HG03520 (cell line): Measurements from ENCODE around the gene CD84.
"Not testable (repeated sequence)": the region's sequence is repeated elsewhere in the genome, so short reads cannot be mapped to it uniquely, and the experiment has no call there.

Experiments
- ATAC-seq: cut with Tn5 transposase; IDR thresholded peaks from one replicate; pipeline ENCODE4 v1.9.1; 2021; ENCODE audit warnings: mild to moderate bottlenecking, moderate library complexity; ENCODE audit not compliant: unreplicated experiment

Gene CD84

GRCh38 chr1:160544647-160545046, 34.6 kb downstream of the CD84 start:
- no peak for ATAC-seq

GRCh38 chr1:160542303-160542945, 36.9 kb downstream of the CD84 start:
- ATAC-seq = no peak

GRCh38 chr1:160541622-160542302, 37.5 kb downstream of the CD84 start:
- no peak for ATAC-seq

- ATAC-seq = no peak
Measured at GRCh38 chr1:160540859-160541233, 38.5 kb downstream of the CD84 start.

- ATAC-seq = peak; percentile 91
Measured at GRCh38 chr1:160539990-160540858, 39.1 kb downstream of the CD84 start.

GRCh38 chr1:160539684-160539989, 39.7 kb downstream of the CD84 start:
- ATAC-seq = no peak

GRCh38 chr1:160538985-160539651, 40.2 kb downstream of the CD84 start:
- ATAC-seq = no peak

GRCh38 chr1:160537714-160538665, 41.3 kb downstream of the CD84 start:
- ATAC-seq = no peak

GRCh38 chr1:160534823-160535605, 44.3 kb downstream of the CD84 start:
- no peak for ATAC-seq

- ATAC-seq = not testable (repeated sequence)
Measured at GRCh38 chr1:160532557-160532813, 46.8 kb downstream of the CD84 start.

GRCh38 chr1:160531809-160532556, 47.3 kb downstream of the CD84 start:
- ATAC-seq = not testable (repeated sequence)

GRCh38 chr1:160529401-160529952, 49.8 kb downstream of the CD84 start:
- not testable (repeated sequence) for ATAC-seq

GRCh38 chr1:160523789-160524188, 55.5 kb downstream of the CD84 start:
- ATAC-seq = not testable (repeated sequence)

GRCh38 chr1:160522622-160523345, 56.5 kb downstream of the CD84 start, which contains the start of gene SLAMF6:
Gene SLAMF6, minus strand, starts transcription at chr1:160523255. Its CDS starts 63 bp downstream, at chr1:160523192.
- peak; percentile 57 for ATAC-seq

GRCh38 chr1:160522136-160522535, 57.2 kb downstream of the CD84 start:
- no peak for ATAC-seq

GRCh38 chr1:160521554-160521953, 57.7 kb downstream of the CD84 start:
- ATAC-seq = no peak

GRCh38 chr1:160520999-160521398, 58.3 kb downstream of the CD84 start:
- ATAC-seq = no peak

- ATAC-seq = no peak
Measured at GRCh38 chr1:160520582-160520981, 58.7 kb downstream of the CD84 start.
